NK-92 treated with Interleukin-12 subunit alpha and Interleukin-12 subunit beta, amount 100 ng/mL, for 24 hours (cell line): ENCODE data around the gene KIF5A.

Experiments used
- DNase-seq: peaks from one replicate; lab custom pipeline; 2025; lab: John Stamatoyannopoulos, UW

The KIF5A gene

DNA sequence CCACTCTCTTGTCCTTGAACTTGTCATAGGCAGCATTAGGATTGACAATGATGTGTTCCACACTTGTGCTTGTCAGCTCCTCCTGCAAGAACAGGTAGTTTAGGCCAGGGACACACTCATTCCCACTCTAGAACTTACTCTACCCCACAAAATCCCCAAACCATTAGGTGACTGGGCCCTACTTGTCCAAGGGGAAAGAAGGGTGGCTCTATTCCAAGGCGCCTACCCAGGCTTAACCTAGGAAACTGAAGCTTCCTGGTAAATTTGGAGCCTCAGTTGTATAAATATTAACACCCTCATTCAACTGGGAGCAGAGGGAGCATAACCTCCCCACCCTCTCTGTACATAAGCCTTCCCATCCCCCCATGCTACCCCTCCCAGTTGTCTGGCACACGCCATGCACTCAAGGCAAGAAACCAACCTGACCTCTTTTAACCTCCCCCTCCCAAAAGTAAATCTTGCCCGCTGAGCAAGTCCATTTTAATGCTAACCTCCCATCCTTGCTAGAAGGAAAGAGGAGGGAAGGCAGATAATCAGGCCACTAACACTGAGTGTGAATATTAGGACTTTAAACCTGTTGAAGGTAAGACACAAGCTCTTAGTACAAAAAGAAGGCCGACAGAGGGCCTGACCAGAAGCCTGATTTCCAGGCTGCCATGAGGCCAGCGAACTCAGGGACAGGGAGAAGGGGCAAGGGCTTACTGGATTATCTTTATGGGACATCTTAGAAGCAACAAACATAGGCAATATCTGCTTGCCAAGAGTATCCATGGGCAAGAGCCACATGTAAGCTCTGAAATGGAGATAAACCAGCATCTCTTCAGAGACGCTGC is 13.9 kb upstream of the KIF5A start:
- DNase-seq = no peak

DNA sequence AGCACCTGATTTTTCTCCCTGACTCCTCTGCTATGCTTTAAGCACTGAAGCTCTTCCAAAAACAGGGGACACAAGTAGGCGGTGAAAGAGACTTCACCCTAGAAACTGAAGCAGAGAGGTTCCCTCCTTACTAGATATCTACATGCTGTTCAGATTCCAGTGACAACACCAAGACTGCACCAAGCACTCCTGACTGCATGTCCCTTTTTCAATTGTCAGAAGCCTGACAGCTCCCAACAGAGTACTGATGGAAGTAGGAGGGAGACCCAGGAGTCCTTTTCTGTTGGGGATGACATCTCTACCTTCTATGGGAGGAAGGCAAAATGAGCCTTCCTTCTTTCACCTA is 13.3 kb upstream of the KIF5A start:
- DNase-seq = no peak

DNA sequence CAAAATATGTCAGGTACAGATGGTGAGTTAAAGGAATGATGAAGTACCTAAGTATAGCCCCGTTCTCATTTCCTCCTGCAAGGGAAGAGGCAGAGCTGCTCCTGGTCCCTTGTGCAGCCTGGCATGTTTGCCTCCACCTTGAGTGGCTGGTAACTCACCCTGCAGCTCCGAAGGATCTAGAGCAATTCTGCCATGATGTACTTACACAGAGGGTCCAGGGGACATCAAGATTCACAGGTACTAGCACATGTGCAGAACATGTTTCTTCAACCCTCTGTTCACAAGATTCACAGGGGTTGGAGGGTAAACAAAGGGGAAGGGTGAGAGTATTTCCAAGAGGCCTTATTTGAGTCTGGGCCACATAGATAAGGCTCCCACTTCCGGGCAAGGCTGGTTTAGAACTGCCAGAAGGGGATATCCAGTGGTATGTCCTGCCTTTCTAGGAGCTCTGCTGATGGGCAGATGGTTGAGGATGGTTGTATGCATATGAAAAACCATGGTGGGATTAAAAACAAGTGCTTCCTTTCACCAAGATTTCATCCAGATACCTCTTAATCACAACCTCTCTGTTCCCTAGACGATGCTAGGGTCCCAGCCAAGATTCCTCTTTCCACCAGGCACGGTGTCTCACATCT is 10.6 kb upstream of the KIF5A start:
- no peak for DNase-seq

DNA sequence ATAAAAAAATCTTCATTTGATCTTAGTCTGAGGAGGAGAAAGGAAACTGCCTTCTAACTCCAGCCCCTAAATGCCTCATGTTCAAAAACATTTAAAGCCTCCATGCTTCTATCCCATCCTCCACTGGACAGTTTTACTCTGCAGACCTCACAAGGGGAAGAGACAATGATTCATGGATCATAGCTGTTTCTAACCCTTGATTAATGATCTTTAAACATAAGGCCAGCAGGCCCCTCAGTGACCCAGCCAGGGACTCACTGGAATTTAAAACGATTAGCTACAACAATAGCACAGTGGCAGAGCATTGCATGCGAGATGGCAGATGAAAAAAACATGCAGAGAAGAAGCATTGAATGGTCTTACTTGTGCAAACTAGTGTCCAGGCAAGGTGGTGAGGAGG is 8.8 kb upstream of the KIF5A start:
- DNase-seq = no peak

DNA sequence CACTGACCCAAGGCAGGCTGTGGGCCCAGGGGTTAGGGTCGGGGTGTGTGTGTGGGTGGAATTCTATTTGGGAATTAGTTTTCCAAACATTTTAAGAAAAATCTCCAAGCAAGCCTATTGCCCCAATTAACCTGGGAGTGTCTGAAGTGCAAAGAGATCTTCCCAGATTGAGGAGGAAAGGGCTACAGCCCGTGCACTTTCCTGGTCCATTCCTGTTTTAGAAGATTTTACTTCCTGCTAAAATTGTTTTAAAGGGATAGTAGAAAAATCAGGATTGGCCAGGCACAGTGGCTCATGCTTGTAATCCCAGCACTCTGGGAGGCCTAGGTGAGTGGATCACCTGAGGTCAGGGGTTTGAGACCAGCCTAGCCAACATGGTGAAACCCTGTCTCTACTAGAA is 8.1 kb upstream of the KIF5A start:
- no peak for DNase-seq

DNA sequence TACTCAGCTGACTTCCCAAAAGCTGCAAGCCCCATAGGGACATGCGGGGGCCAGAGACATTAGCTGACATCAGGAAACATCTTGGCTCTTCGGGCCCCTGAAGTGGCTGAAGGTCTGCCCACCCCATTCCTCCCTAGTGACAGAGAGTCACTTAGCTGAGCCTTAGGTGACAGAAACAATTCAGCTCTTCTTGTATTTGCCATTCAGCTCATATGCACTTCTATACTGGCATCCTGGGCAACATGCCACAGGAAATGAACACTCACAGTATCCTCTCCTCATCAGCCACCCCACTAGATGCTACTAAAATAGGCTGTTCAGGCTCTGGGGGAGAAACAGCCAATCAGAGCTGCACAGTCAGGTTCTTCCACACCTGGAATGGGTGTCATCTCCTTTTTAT is 6.3 kb upstream of the KIF5A start:
- no peak for DNase-seq

DNA sequence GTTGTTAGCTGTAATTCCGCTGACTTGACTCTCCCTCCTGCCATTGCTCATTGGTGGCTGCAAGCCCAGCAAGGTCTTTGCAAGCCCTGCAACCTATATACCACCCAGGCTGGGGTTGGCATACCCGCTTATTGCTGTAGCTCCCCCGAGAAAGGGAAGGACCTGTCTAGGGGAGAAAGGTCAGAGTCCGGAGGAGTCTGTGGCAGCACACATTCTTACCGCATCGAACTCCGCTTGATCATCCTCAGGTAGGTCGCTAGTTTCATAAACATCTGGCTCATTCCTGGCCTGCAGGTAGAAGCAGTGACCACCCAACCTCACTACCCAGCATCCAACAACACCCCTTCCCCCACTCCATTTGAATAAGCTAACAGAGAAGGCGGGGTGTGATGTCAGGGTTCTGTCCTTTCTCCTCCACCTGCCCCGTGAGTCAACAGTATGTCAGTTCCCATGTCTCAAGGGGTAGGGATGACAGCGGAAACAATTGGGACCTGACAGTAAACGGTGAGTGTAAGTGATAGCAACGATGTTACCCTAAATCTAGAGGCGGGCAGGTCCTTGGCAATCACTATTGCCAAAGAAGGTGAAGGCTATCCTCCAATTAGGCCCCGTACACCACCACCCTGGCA is 3.9 kb upstream of the KIF5A start:
- DNase-seq = no peak

DNA sequence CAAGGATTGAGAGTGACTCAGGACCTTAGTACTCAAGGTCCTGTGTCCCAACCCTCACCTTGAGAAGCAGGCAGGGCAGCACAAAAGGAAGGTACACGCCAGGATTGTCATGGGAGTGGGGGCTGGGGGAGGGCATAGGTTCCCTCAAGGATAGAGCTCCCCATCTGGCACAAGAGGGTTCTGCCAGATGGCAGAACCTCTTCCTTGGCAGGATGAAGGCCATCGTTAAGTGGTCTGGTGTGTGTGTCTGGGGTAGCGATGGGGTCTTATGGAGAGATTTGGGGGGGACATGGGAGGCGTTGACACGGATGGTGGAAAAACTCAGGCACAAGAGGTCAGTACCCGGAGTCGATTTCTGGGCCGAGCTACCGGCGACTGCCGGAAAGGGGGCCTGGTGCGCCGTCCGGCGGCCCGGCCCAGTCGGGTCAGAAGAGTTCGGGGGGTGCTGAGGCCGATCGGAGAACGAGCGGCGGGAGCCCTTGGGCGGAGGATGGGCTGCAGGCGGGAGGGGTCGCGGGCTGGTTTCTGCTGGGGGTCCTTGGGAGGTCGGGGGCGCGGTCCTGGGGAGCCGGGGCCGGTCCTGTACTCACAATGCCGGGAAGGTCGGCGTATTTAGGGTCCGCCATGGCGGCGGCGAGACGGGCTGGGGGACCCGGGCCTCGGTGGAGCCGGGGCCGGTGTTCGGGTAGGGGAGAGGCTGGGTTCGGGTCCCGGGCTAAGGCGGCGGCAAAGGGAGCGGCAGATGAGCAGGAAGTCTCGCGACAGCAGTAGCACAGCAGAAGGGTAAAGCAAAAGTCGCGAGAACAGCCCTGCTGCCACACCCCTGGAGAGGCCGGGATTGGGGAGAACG is 3.2 kb upstream of the KIF5A start, which contains the start of gene DCTN2:
Gene DCTN2, minus strand, starts transcription at position 755 of the 850 bp plus-strand sequence. Its CDS starts 129 bp downstream, at position 626.
- peak; percentile 86 for DNase-seq

DNA sequence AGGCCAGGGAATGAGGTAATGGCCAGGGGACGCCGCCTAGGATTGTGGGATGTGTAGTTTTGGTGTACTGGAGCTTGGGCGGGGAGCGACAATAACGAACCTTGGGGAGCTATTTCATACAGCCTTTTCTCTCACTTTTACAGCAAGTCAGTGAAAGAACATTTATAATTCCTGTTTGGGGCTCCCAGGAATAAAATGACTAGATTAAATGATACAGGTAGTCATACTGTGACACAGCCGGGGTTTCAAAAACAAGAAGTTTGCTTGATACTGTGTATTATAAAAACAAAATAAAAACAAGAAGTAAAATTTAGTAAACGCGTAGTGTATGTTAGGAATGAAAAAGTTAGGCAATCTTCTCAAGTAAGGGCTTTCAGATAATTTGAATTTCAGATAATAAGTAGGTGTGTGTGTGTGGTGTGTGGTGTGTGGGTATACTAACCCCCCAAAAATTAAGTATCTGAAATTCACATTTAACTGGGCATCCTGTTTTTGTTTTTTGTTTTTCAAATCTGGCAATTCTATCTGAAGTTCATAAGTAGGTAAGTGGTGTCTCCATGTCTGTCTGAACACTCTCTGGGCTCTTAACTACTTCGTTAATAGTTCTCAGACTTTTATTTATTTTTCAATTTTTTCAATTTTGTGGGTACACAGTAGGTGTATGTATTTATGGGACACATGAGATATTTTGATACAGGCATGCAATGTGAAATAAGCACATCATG is 2.4 kb upstream of the KIF5A start:
- DNase-seq = no peak

DNA sequence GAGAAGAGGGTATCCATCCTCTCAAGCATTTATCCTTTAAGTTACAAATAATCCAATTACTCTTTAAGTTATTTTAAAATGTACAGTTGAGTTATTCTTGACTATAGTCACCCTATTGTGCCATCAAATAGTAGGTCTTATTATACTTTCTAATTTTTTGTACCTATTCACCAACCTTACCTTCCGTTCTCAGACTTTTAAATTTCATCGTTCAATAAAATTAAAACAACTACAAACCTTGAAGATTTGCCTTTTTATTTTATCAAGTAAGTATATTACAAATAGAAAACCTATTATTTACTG is 1.9 kb upstream of the KIF5A start:
- no peak for DNase-seq

DNA sequence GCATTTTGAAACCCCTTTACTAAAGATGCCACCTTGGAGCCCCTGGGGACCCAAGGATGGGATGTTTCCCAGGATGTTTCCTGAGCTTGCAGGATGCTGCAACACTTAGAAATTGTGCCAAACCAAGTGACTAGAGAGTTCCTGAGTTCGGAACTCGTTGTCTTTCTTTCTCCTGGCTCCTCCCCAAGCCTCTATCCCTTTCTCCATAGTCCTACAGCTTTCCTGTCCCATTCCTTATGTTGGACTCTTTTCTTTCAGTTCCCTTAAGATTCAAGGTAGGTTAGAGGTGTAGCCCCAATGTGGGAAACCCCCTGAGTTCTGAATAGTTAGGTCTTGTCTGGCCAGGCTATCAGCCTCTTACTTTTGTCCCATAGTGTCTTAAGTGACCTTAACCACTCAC is 1.4 kb upstream of the KIF5A start:
- DNase-seq = no peak

DNA sequence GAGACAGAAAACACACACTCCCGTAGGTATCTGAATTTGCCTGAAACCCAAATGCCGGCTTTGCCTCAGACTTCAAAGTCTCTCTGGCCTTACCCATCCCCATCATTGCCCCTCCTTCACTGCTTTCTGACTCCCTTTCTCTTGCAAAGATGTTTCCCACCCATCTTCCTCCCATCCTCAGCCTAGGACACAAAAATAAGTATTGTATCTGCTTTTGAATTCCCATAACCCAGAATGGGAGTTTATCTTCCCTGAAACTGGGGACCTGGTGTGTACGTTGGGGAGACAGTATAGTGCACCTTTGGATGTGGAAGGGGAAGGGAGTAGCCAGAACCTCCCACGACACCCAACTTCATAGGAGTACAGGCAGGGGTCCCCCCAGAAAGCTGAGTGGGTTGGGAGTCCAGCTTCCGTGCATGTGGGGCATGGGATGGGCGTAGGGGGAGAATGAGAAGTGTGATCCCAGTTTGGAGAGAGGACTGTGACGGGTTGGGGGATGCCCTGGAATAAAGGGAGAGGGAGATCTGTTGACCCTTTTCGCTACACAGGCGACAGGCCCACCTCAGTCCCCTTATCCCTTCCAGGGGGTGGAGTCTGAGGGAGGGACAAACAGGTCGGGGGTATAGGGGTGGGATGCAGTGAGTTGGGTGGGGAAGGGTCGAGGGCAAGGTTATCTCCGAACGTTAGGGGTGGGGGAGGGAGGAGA is 488 bp upstream of the KIF5A start:
- no peak for DNase-seq

DNA sequence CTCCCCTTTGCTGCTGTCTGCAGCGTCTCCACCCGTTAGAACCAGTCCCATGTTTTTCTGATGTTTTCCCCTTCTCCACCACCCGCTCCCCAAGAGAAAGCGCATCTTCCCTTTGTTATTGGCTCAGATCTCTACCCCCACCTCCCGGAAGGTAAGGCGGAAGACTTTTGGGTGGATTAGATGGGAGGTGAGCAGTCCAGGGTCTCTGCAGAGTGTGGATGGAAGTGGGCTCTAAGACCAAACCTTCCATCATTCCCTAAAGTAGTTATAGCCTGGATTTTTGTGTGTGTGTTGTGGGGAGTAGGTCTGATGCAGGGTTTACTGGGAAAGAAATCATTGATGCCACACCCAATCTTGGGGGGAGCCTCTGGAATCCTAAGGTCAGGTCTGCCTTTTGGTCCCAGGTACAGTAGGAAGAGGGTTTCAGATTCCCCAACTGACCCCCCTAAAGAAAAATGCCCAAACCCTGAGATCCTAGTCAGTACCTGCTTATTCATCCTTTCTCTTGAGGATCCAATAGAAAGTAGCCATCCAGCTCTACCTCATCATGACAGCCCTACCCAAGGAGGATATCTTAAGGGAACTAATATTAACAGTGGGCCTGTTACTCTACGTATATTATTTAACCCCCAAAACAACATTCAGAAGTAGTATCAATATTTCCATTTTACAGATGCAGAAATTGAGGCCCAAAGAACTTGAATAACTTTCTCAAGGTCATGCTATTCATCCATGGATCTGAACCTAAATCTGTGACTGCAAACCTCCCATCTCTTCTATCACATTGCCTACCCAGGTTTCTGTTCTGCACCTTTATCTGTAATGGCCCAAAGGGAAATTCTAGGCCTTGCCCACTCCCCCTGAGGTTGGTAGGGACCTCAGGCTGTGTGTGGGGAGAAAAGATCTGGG is 1.1 kb downstream of the KIF5A start:
- DNase-seq = no peak

DNA sequence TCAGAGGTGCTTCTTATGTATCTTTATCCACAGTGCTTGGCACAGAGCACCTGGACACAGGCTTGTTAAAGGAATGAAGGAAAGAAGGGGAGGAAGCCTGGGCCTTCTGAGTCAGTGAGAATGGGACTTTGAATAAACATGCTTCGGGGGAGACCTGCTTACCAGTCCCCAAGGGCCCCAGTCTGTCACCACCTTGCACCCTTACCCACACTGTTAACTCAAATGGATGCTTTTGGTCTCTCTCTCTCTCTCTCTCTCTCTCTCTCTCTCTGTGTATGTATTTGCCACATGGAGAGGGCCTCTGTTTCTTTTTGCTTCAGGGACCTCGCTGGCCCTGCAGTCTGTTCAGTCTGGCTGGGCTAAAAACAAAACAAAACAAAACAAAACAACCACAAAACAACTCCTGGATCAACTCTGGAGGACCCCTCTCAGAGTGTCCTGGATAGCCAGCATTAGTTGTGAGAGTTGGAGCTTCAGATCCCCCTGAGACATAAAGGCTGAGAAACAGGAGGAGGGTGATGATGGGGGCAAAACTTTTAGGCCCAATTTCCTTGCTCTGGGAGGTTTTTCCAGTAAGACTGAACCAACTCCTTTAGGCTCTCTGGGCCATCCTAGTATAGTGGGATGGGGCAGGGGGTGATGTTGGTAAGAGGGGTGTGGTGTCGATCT is 1.9 kb downstream of the KIF5A start:
- no peak for DNase-seq

DNA sequence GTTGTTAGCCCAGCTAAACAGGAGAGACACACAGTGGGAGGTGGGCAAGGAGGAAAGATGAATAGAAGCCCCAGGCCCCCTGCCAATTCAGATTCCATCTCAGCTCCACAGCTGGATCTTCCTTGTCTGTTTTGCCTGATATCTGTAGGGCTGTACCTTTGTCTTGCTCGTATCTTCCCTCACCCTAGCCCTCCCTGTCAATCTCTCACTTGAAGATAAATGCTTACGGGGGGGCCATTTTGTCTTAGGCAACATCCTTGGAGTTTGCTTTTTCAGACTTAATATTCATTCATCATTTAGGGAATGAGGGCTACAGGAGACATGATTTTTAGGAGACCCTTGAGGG is 2.4 kb downstream of the KIF5A start:
- no peak for DNase-seq

DNA sequence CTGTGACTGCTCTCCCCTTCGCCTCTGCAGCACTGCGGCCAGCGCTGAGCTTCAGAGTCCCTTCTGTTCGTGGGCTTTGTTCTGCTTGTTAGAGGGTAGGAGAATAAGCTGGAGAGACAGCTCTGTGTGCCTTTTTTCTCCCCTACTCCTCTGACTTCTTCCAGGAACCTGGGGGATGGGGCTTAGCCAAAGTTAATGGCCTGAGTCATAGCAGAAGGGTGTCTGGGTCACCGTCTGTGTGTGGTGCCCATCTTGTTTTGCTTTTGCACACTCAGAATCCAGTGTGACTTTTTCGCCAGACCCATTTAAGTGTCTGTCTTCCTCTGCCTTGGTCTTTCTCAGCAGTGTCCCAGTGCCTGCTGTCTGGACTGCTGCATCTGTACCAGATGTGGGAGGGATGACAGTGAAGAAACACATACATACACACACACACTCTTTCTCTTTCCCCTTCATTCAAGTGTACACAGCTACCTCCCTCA is 3.0 kb downstream of the KIF5A start:
- no peak for DNase-seq

DNA sequence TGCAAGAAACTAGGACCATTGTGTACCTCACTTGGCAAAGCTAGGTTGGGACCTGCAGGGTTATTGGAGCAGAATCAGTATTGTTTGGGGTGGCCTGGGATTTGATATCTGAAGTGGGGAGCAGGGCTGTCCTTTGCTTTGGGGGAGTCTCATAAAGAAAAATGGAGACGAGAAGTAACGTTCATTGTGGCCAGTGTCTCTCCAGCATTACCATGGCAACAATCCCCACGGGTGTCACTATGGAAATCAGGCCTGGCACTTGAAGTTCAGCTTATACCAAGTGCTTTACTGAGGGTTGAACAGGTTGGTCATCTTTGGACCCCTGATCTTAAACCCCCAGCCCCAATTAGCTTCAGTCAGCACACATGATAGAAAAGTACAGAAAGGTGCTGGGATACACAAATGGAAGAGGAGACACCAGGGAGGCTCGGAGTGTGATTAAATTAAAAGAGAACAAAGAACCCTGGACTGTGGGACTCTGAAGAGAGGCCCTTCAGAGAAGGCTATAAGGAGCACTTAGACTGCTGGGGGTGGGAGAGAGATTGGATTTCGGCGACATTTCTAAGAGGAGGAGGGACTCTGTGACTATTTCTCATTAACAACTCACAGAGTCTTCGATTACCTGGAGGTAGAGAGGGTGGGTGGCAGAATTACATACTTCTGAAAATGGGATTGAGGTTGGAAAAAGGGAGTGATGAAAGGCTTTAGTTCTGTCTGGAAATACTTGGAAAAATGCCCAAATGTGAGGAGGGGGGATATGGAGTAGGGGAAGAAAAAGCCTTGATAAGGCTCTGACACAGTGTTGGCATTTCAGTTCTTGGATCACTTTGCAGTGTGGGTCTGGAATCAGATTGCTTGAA is 3.7 kb downstream of the KIF5A start:
- DNase-seq = no peak

DNA sequence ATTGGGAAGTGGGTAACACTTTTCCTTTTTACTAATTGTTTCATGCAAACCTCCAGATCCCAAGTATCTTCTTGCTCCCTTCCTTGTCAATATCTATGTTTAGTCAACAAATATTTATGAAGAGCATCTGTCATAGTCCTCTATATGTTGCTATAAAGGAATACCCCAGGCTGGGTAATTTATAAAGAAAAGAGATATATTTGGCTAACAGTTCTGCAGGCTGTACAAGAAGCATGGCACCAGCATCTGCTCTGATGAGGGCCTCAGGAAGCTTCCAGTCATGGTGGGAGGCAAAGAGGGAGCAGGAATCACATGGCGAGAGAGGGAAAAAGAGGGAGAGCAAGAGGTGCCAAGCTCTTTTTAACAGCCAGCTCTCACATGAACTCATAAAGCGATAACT is 4.6 kb downstream of the KIF5A start:
- no peak for DNase-seq

DNA sequence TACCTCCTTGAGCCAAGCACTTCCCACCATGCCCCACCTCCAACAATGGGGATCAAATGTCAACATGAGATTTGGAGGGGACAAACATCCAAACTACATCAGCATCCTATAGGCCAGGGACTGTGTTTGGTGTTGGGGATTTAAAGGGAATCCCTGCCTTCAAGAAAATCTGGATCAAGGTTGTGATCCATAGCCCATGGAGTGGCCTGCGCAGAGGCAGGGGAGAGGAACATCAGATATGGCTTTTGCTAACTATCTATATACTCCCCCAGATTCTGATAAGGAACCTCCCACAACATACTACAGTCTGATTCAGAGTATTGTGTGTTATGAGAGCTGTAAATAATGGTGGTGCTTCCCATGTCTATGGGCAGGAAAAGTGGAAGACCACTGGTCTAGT is 5.1 kb downstream of the KIF5A start:
- no peak for DNase-seq
